Tibial nerve (tissue), 4 donors: Measurements from ENCODE around the gene QSOX2. TPM values are rescaled to one million over a fixed set of nuclear protein-coding genes. Genes with fewer than 3 reads are reported as not detected.

ENCODE experiments used
- DNase-seq, 2 donors: peaks; one replicate each; pipeline ENCODE4 v3.0.0-alpha.2; 2019; ENCODE audit warnings: low spot score in 2 of 2
- H3K27ac ChIP-seq, 4 donors: fragments of 200-600 bp; sonication (generic) in 3 of 4; one replicate each; pipeline ENCODE4 v1.5.1; 2017 to 2019; ENCODE audit warnings: mild to moderate bottlenecking in 1 of 4
- H3K27me3 ChIP-seq, 2 donors: fragments of 200-600 bp; sonication (generic) in 1 of 2; one replicate each; pipeline versions ENCODE4 v1.5.1 to v1.6.0; 2017 to 2019
- H3K36me3 ChIP-seq, 3 donors: fragments of 200-600 bp; sonication (generic); one replicate each; pipeline ENCODE4 v1.5.1; 2018 to 2019
- H3K4me1 ChIP-seq, 4 donors: fragments of 200-600 bp; sonication (generic) in 3 of 4; one replicate each; pipeline ENCODE4 v1.5.1; 2017 to 2019
- H3K4me3 ChIP-seq, 4 donors: fragments of 200-600 bp; sonication (generic) in 3 of 4; one replicate each; pipeline ENCODE4 v1.5.1; 2017 to 2019; ENCODE audit warnings: mild to moderate bottlenecking in 1 of 4, moderate library complexity in 1 of 4
- H3K9me3 ChIP-seq, 4 donors: fragments of 200-600 bp; sonication (generic) in 3 of 4; one replicate each; pipeline ENCODE4 v1.5.1; 2017 to 2019
- CTCF ChIP-seq, 5 experiments: fragments of 200-600 bp in 3 of 5; fragments of 450-650 bp in 2 of 5; sonication (generic) in 3 of 5; IDR thresholded peaks; one replicate each; pipeline ENCODE4 v1.5.1; 2016 to 2019; ENCODE audit warnings: antibody characterized with exemption in 5 of 5, mild to moderate bottlenecking in 3 of 5, moderate library complexity in 2 of 5
- EP300 ChIP-seq, 2 donors: sonication (generic); formaldehyde crosslinking; IDR thresholded peaks; one replicate each; pipeline ENCODE4 v1.6.1; 2017; ENCODE audit warnings: antibody characterized with exemption in 2 of 2, mild to moderate bottlenecking in 1 of 2
- POLR2A ChIP-seq, 2 donors: fragments of 450-650 bp; IDR thresholded peaks; one replicate each; pipeline ENCODE4 v1.6.1; 2017; ENCODE audit warnings: antibody characterized with exemption in 2 of 2, mild to moderate bottlenecking in 2 of 2, moderate library complexity in 2 of 2
- WGBS, 2 donors: methylation state at CpG; one replicate each; pipeline ENCODE4 v1.1.5; 2018; 5-methylcytosine and 5-hydroxymethylcytosine counted together
- total RNA-seq, 4 donors: library from RNA; depleted of rRNA; stranded (reverse); fragments of >200 nt; gene quantifications; one replicate each; pipeline ENCODE4 v1.1.0, GENCODE V29; 2016

QSOX2 gene
- total RNA-seq, 4 donors from 2014 or later: 10.2 to 16.8 (median 11.8) TPM

- DNase-seq: no peak
- 58 to 59% methylated on average over 18 to 20 of the region's 21 CpGs for WGBS, 2 donors
- TF ChIP-seq EP300 (IDR thresholded peaks at IDR 0.05) (no peak), POLR2A (IDR thresholded peaks at IDR 0.05) (no peak), CTCF (IDR thresholded peaks at IDR 0.05) (no peak)
- Histone ChIP-seq H3K27me3 (peaks cover 0 to 55% of the 10 kb centered on the region in 2 donors), H3K9me3 (no peaks in the 10 kb centered on the region), H3K4me1 (peaks cover 0 to 7% (median 5%) of the 10 kb centered on the region in 4 donors), H3K4me3 (no peak overlapping the region), H3K27ac (no peak overlapping the region), H3K36me3 (no peaks in the 10 kb centered on the region)
These were observed 42.5 kb upstream of the QSOX2 start for GRCh38 chr9:136287960-136288753.

DNA sequence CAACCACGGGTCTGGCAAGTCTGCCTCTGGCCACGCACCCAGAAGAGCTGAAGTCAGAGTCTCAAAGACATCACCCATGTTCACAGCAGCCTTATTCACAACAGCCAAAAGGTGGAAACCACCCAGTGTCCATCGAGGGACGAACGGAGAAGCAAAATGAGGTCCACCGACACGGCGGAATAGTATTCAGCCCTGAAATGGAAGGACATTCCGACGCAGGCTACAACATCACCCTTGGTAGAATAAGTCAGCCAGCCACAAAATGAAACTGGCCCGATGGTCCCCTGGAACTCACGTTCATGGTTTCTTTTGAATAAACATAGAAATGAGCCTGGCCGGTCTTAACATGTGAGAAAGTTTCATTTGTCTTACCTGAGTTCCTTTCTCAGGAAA lies 41.4 kb upstream of the QSOX2 start:
- H3K27me3 ChIP-seq: peaks cover 0 to 57% of the 10 kb centered on the region in 2 donors
- H3K4me3 ChIP-seq: no peak overlapping the region
- H3K36me3 ChIP-seq: no peaks in the 10 kb centered on the region
- H3K9me3 ChIP-seq: no peaks in the 10 kb centered on the region
- DNase-seq: no peak
- WGBS, 2 donors: 91 to 92% methylated on average over 13 of the region's 13 CpGs
- no peak overlapping the region for H3K27ac ChIP-seq
- H3K4me1 ChIP-seq: peaks cover 0 to 12% (median 5%) of the 10 kb centered on the region in 4 donors
- no peak for TF ChIP-seq EP300 (IDR thresholded peaks at IDR 0.05)

DNA sequence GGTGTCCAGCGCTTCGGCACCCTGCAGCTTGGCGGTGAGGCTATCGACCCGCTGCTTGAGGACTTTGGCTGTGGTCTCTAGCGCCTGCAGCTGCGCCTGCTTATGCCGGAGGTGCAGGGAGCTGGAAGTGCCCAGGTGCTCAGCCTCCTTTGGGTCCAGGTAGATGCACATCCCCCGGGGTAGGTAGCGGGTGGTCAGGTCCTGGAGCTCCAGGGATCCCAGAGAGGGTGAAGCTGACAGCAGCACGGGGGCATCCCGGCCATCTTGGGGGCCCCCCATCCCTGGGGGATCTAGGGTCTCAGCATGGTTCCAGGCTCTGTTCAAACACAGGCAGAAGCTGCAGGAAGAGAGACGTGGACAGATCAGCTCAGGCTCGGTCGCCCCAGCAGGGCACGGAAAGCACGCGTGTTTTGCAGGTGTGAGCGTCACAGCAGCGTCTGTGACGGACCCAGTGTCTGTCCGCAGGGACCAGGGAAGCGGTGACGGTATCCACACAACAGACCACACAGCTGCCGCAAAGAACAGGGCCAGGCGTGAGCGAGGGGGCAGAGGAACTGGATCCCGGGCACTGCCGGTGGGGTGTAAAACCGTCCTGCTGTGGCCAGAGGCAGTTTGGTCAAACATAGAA lies 40.9 kb upstream of the QSOX2 start:
- H3K27ac ChIP-seq: no peak overlapping the region
- DNase-seq: no peak
- no peak overlapping the region for H3K4me3 ChIP-seq
- H3K9me3 ChIP-seq: no peaks in the 10 kb centered on the region
- no peaks in the 10 kb centered on the region for H3K36me3 ChIP-seq
- 77 to 81% methylated on average over 26 to 30 of the region's 30 CpGs for WGBS, 2 donors
- peaks cover 0 to 57% of the 10 kb centered on the region in 2 donors for H3K27me3 ChIP-seq
- peaks cover 0 to 12% (median 5%) of the 10 kb centered on the region in 4 donors for H3K4me1 ChIP-seq
- no peak for TF ChIP-seq CTCF (IDR thresholded peaks at IDR 0.05)
- TF ChIP-seq POLR2A (IDR thresholded peaks at IDR 0.05): no peak
- TF ChIP-seq EP300 (IDR thresholded peaks at IDR 0.05): no peak

GRCh38 chr9:136285501-136286358 lies 40.1 kb upstream of the QSOX2 start:
- H3K36me3 ChIP-seq: no peaks in the 10 kb centered on the region
- H3K4me1 ChIP-seq: peaks cover 0 to 12% (median 5%) of the 10 kb centered on the region in 4 donors
- H3K27me3 ChIP-seq: peaks cover 0 to 51% of the 10 kb centered on the region in 2 donors
- no peaks in the 10 kb centered on the region for H3K9me3 ChIP-seq
- WGBS, 2 donors: 80 to 82% methylated on average over 22 to 26 of the region's 28 CpGs
- no peak overlapping the region for H3K4me3 ChIP-seq
- no peak for DNase-seq
- H3K27ac ChIP-seq: no peak overlapping the region
- TF ChIP-seq POLR2A (IDR thresholded peaks at IDR 0.05) (no peak), CTCF (IDR thresholded peaks at IDR 0.05) (no peak), EP300 (IDR thresholded peaks at IDR 0.05) (no peak)

- Histone ChIP-seq H3K9me3 (no peaks in the 10 kb centered on the region), H3K4me3 (no peak overlapping the region), H3K4me1 (peaks cover 0 to 12% (median 5%) of the 10 kb centered on the region in 4 donors), H3K27ac (no peak overlapping the region), H3K27me3 (peaks cover 0 to 44% of the 10 kb centered on the region in 2 donors), H3K36me3 (no peaks in the 10 kb centered on the region)
- 81% methylated on average over 19 of the region's 19 CpGs; no CpG with 5 or more reads in 1 of the 2 donors for WGBS, 2 donors
- TF ChIP-seq CTCF (IDR thresholded peaks at IDR 0.05): no peak
- TF ChIP-seq EP300 (IDR thresholded peaks at IDR 0.05): no peak
- TF ChIP-seq POLR2A (IDR thresholded peaks at IDR 0.05): no peak
- DNase-seq: no peak
These were observed 39.3 kb upstream of the QSOX2 start for GRCh38 chr9:136284951-136285350.
